ENCODE data around the gene CAPS. TPM values are rescaled to one million over a fixed set of nuclear protein-coding genes. Genes with fewer than 3 reads are reported as not detected.

The CAPS gene
- total RNA-seq, 4 donors from 2014 or later = 24.6 to 57.3 (median 38.0) TPM

GRCh38 chr19:5892772-5893275 lies 21.2 kb upstream of the CAPS start:
- in situ Hi-C loops (cut with MboI; ENCODE audit: low pct_ligation_motif_present in 1 of 4, low pct_unique_long_range_greater_than_20kb in 1 of 4, low sequenced_read_pairs in 3 of 4) (loop anchor here in 1 of 4 donors (10.0 kb wide), 1 partner anchor 88 kb away; the partner anchor contains the start of gene NRTN), intact Hi-C loops (cut with DNase I; ENCODE audit: low total_unique reads) (loop anchor here (2.0 kb wide), 1 partner anchor 88 kb away; the partner anchor contains the start of gene NRTN)
- peaks cover 6 to 17% (median 12%) of the 10 kb centered on the region in 4 donors for H3K4me1 ChIP-seq
- peaks cover 21% of the 10 kb centered on the region for H3K27me3 ChIP-seq
- TF ChIP-seq POLR2A (IDR thresholded peaks at IDR 0.05) (no peak), CTCF (IDR thresholded peaks at IDR 0.05) (no peak), EP300 (IDR thresholded peaks at IDR 0.05; ENCODE audit: low read depth) (no peak)
- 57 to 60% methylated on average over 3 to 15 of the region's 15 CpGs for WGBS, 2 donors (ENCODE audit: low coverage in 1 of 2)
- no peak for DNase-seq
- H3K36me3 ChIP-seq = peaks cover 0 to 15% (median 3%) of the 10 kb centered on the region in 4 donors
- no peaks in the 10 kb centered on the region for H3K9me3 ChIP-seq
- no peak overlapping the region for H3K27ac ChIP-seq
- no peak overlapping the region for H3K4me3 ChIP-seq

- TF ChIP-seq POLR2AphosphoS5 (IDR thresholded peaks at IDR 0.05) = no peak
- no peak for TF ChIP-seq POLR2A (IDR thresholded peaks at IDR 0.05)
- TF ChIP-seq CTCF (IDR thresholded peaks at IDR 0.05) = no peak
- no peak for TF ChIP-seq EP300 (IDR thresholded peaks at IDR 0.05; ENCODE audit: low read depth)
- DNase-seq = no peak
- WGBS, 2 donors (ENCODE audit: low coverage in 1 of 2) = 66 to 100% methylated on average over 2 to 13 of the region's 13 CpGs
- H3K4me3 ChIP-seq = no peak overlapping the region
- intact Hi-C loops (cut with DNase I; ENCODE audit: low total_unique reads) (loop anchor here (2.0 kb wide), 1 partner anchor 89 kb away; the partner anchor contains the start of gene NRTN), in situ Hi-C loops (cut with MboI; ENCODE audit: low pct_ligation_motif_present in 1 of 4, low pct_unique_long_range_greater_than_20kb in 1 of 4, low sequenced_read_pairs in 3 of 4) (loop anchor here in 1 of 4 donors (10.0 kb wide), 1 partner anchor 89 kb away; the partner anchor contains the start of gene NRTN)
- peaks cover 21% of the 10 kb centered on the region for H3K27me3 ChIP-seq
- peaks cover 0 to 15% (median 3%) of the 10 kb centered on the region in 4 donors for H3K36me3 ChIP-seq
- H3K27ac ChIP-seq = no peak overlapping the region
- H3K4me1 ChIP-seq = peaks cover 6 to 17% (median 12%) of the 10 kb centered on the region in 4 donors
- no peaks in the 10 kb centered on the region for H3K9me3 ChIP-seq
These were observed 20.7 kb upstream of the CAPS start for GRCh38 chr19:5893296-5893903.

GRCh38 chr19:5893907-5894703 lies 19.9 kb upstream of the CAPS start:
- intact Hi-C loops (cut with DNase I; ENCODE audit: low total_unique reads) (loop anchor here (2.0 kb wide), 1 partner anchor 89 kb away; the partner anchor contains the start of gene NRTN), in situ Hi-C loops (cut with MboI; ENCODE audit: low pct_ligation_motif_present in 1 of 4, low pct_unique_long_range_greater_than_20kb in 1 of 4, low sequenced_read_pairs in 3 of 4) (loop anchor here in 1 of 4 donors (10.0 kb wide), 1 partner anchor 89 kb away; the partner anchor contains the start of gene NRTN)
- 84% methylated on average over 28 of the region's 28 CpGs; no CpG with 5 or more reads in 1 of the 2 donors for WGBS, 2 donors (ENCODE audit: low coverage in 1 of 2)
- no peak for TF ChIP-seq CTCF (IDR thresholded peaks at IDR 0.05)
- no peak for TF ChIP-seq POLR2A (IDR thresholded peaks at IDR 0.05)
- no peak for TF ChIP-seq POLR2AphosphoS5 (IDR thresholded peaks at IDR 0.05)
- no peak for TF ChIP-seq EP300 (IDR thresholded peaks at IDR 0.05; ENCODE audit: low read depth)
- DNase-seq = no peak
- Histone ChIP-seq H3K27me3 (peaks cover 21% of the 10 kb centered on the region), H3K36me3 (peaks cover 0 to 15% (median 3%) of the 10 kb centered on the region in 4 donors), H3K4me3 (no peak overlapping the region), H3K4me1 (peaks cover 6 to 17% (median 12%) of the 10 kb centered on the region in 4 donors), H3K9me3 (no peaks in the 10 kb centered on the region), H3K27ac (no peak overlapping the region)
